SK-N-SH (cell line): ENCODE data around the gene RPL21.
"Not testable (repeated sequence)": the region's sequence is repeated elsewhere in the genome, so short reads cannot be mapped to it uniquely, and the experiment has no call there.

Experiments used
- EZH2phosphoT487 ChIP-seq: fragments of 200-600 bp; sonication (generic); IDR thresholded peaks from 2 replicates; pipeline ENCODE4 v1.6.1; 2017; ENCODE audit warnings: low read depth, mixed run types, mild to moderate bottlenecking, antibody characterized with exemption, moderate library complexity, borderline replicate concordance
- FOXM1 ChIP-seq: IDR thresholded peaks from 2 replicates; pipeline ENCODE4 v1.4.0; 2012; ENCODE audit warnings: low read depth, mild to moderate bottlenecking
- POLR2AphosphoS5 ChIP-seq: IDR thresholded peaks from 2 replicates; pipeline ENCODE4 v1.6.1; 2012; ENCODE audit warnings: low read depth, low read length
- RCOR1 ChIP-seq: fragments of 150-350 bp; IDR thresholded peaks from 2 replicates; pipeline ENCODE4 v1.6.1; 2017; ENCODE audit warnings: antibody characterized with exemption, low read length
- TEAD4 ChIP-seq: IDR thresholded peaks from 2 replicates; pipeline ENCODE4 v1.4.0; 2012; ENCODE audit warnings: mild to moderate bottlenecking, borderline replicate concordance; ENCODE audit not compliant: insufficient read depth
- USF2 ChIP-seq: fragments of 150-350 bp; IDR thresholded peaks from 2 replicates; pipeline ENCODE4 v1.6.1; 2017; ENCODE audit warnings: antibody characterized with exemption, low read length, low read depth, borderline replicate concordance
- YY1 ChIP-seq: IDR thresholded peaks from 2 replicates; pipeline ENCODE4 v1.4.0; 2012; ENCODE audit warnings: low read depth, mild to moderate bottlenecking
- ZBTB33 ChIP-seq: IDR thresholded peaks from 2 replicates; pipeline ENCODE4 v1.4.0; 2012; ENCODE audit warnings: low read depth, borderline replicate concordance
- TF ChIP-seq, protein P1 (sequence below): fragments of 200-600 bp; sonication (generic); IDR thresholded peaks from 2 replicates; pipeline ENCODE4 v1.6.1; 2017; ENCODE audit warnings: antibody characterized with exemption, mild to moderate bottlenecking, moderate library complexity

DNA sequence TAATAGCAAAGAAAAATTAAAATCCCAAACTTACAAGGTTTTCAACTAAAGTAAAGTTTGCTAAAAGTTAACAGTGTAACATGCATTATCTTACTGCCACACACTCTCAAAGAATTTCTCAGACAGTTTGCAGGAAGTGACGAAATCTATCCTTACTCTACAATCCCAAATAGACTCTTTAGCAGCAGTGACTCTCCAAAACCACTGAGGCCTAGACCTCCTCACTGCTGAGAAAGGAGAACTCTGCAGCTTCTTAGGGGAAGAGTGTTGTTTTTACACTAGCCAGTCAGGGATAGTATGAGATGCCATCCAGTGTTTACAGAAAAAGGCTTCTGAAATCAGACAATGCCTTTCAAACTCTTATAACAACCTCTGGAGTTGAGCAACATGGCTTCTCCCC is 32.5 kb upstream of the RPL21 start:
- not testable (repeated sequence) for TF ChIP-seq RCOR1, YY1, ZBTB33, EZH2phosphoT487, USF2, POLR2AphosphoS5, TEAD4, FOXM1
- TF ChIP-seq, protein P1, sequence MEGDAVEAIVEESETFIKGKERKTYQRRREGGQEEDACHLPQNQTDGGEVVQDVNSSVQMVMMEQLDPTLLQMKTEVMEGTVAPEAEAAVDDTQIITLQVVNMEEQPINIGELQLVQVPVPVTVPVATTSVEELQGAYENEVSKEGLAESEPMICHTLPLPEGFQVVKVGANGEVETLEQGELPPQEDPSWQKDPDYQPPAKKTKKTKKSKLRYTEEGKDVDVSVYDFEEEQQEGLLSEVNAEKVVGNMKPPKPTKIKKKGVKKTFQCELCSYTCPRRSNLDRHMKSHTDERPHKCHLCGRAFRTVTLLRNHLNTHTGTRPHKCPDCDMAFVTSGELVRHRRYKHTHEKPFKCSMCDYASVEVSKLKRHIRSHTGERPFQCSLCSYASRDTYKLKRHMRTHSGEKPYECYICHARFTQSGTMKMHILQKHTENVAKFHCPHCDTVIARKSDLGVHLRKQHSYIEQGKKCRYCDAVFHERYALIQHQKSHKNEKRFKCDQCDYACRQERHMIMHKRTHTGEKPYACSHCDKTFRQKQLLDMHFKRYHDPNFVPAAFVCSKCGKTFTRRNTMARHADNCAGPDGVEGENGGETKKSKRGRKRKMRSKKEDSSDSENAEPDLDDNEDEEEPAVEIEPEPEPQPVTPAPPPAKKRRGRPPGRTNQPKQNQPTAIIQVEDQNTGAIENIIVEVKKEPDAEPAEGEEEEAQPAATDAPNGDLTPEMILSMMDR = not testable (repeated sequence)
